ENCODE data around the gene PIK3C2G.

DNA sequence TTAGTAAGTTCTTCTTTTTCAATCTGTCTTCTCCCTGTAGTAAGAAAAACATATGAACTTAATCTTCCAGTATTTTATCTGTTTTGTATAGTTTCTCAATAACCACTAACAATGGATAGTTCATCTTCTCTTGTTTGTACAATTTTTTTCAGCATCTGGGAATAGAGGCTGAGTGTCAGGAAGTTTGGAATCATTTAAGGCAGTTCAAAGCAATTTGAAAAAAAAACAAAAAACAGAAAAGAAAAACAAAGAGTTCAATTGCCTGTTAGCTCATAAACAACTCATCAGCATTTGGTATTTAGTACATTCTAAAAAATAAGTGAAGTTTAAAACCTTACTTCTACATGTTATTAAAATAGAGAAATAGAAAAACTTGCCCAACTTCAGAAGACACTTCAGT, 359.7 kb downstream of the PIK3C2G start:
- TF ChIP-seq, protein P1, sequence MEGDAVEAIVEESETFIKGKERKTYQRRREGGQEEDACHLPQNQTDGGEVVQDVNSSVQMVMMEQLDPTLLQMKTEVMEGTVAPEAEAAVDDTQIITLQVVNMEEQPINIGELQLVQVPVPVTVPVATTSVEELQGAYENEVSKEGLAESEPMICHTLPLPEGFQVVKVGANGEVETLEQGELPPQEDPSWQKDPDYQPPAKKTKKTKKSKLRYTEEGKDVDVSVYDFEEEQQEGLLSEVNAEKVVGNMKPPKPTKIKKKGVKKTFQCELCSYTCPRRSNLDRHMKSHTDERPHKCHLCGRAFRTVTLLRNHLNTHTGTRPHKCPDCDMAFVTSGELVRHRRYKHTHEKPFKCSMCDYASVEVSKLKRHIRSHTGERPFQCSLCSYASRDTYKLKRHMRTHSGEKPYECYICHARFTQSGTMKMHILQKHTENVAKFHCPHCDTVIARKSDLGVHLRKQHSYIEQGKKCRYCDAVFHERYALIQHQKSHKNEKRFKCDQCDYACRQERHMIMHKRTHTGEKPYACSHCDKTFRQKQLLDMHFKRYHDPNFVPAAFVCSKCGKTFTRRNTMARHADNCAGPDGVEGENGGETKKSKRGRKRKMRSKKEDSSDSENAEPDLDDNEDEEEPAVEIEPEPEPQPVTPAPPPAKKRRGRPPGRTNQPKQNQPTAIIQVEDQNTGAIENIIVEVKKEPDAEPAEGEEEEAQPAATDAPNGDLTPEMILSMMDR (conservative IDR thresholded peaks at IDR 0.05; ENCODE audit: low read length) = no peak
- TF ChIP-seq EZH2phosphoT487 (IDR thresholded peaks at IDR 0.05; ENCODE audit: borderline replicate concordance) = no peak

All from Loucy (cell line).